ENCODE data around the gene FPR1. TPM values are rescaled to one million over a fixed set of nuclear protein-coding genes. Genes with fewer than 3 reads are reported as not detected.

The FPR1 gene
- polyA plus RNA-seq, 3 donors = 372 to 1,265 (median 991) TPM

- peaks cover 28% of the 10 kb centered on the region for H3K4me1 Mint-ChIP-seq
- intact Hi-C loops (cut with micrococcal nuclease) = no loop called here
- TF ChIP-seq CTCF (IDR thresholded peaks at IDR 0.05) = no peak
These were observed 38.1 kb downstream of the FPR1 start for GRCh38 chr19:51713319-51714285.

GRCh38 chr19:51712461-51713081 is 39.1 kb downstream of the FPR1 start:
- Histone ChIP-seq H2AFZ (ENCODE audit: insufficient read depth, low read depth, low read length, poor library complexity, severe bottlenecking) (no peak overlapping the region), H3K27ac (ENCODE audit: low read depth in 1 of 2, low read length in 2 of 2) (no peak overlapping the region), H3K79me2 (ENCODE audit: insufficient read depth, low read length) (no peaks in the 10 kb centered on the region), H3K4me3 (replicated peaks in 1 of 3; ENCODE audit: low read depth in 2 of 3, low read length in 3 of 3) (no peak overlapping the region), H3K4me2 (replicated peaks; ENCODE audit: extremely low read depth, low read length, poor library complexity, severe bottlenecking) (no peak overlapping the region), H3K27me3 (ENCODE audit: control insufficient read depth in 2 of 2, insufficient read depth in 2 of 2, low read length in 2 of 2) (peaks cover 2 to 19% of the 10 kb centered on the region in 2 donors), H3K4me1 (ENCODE audit: control insufficient read depth in 1 of 2, insufficient read depth in 2 of 2, low read length in 2 of 2) (peaks cover 19 to 25% of the 10 kb centered on the region in 2 donors), H3K9me3 (replicated peaks in 1 of 2; ENCODE audit: control insufficient read depth in 1 of 2, insufficient read depth in 1 of 2, low read length in 2 of 2) (no peaks in the 10 kb centered on the region), H4K20me1 (ENCODE audit: insufficient read depth, low read length) (no peaks in the 10 kb centered on the region), H3K9ac (ENCODE audit: insufficient read depth, low read length, poor library complexity, severe bottlenecking) (no peak overlapping the region), H3K36me3 (replicated peaks in 1 of 2; ENCODE audit: control insufficient read depth in 1 of 2, insufficient read depth in 2 of 2, low read length in 2 of 2) (peaks cover 0 to under 1% of the 10 kb centered on the region in 2 donors)
- H3K4me1 Mint-ChIP-seq = peaks cover 28% of the 10 kb centered on the region
- H3K4me3 Mint-ChIP-seq = peak overlapping the region; percentile 28 to 78
- intact Hi-C loops (cut with micrococcal nuclease) = no loop called here
- 95% methylated on average over 3 of the region's 9 CpGs for WGBS (ENCODE audit: insufficient coverage)
- H3K27me3 Mint-ChIP-seq (ENCODE audit: low read depth in 3 of 3) = peaks cover 24 to 52% (median 37%) of the 10 kb centered on the region in 3 donors
- TF ChIP-seq CTCF (IDR thresholded peaks at IDR 0.05) = peak; percentile 29
- H3K27ac Mint-ChIP-seq = no peak overlapping the region
- H3K36me3 Mint-ChIP-seq = peaks cover 8 to 12% of the 10 kb centered on the region in 2 donors
- H3K9me3 Mint-ChIP-seq = peaks cover 0 to 13% (median 3%) of the 10 kb centered on the region in 7 donors
- peak in 2 of 3 donors; percentile 53 to 55 for DNase-seq

More at GRCh38 chr19:51713319-51714285, 38.1 kb downstream of the FPR1 start:
- H3K27ac Mint-ChIP-seq = no peak overlapping the region
- H3K4me2 ChIP-seq (replicated peaks; ENCODE audit: extremely low read depth, low read length, poor library complexity, severe bottlenecking) = no peak overlapping the region
- no peaks in the 10 kb centered on the region for H3K79me2 ChIP-seq (ENCODE audit: insufficient read depth, low read length)
- no peak overlapping the region for H2AFZ ChIP-seq (ENCODE audit: insufficient read depth, low read depth, low read length, poor library complexity, severe bottlenecking)
- no peak overlapping the region for H3K4me3 ChIP-seq (replicated peaks in 1 of 3; ENCODE audit: low read depth in 2 of 3, low read length in 3 of 3)
- H3K36me3 Mint-ChIP-seq = peaks cover 3 to 10% of the 10 kb centered on the region in 2 donors
- no peak overlapping the region for H3K27ac ChIP-seq (ENCODE audit: low read depth in 1 of 2, low read length in 2 of 2)
- no peaks in the 10 kb centered on the region for H3K36me3 ChIP-seq (replicated peaks in 1 of 2; ENCODE audit: control insufficient read depth in 1 of 2, insufficient read depth in 2 of 2, low read length in 2 of 2)
- DNase-seq = no peak
- 95% methylated on average over 72 of the region's 74 CpGs for WGBS (ENCODE audit: insufficient coverage)
- no peak overlapping the region for H3K9ac ChIP-seq (ENCODE audit: insufficient read depth, low read length, poor library complexity, severe bottlenecking)
- H3K27me3 ChIP-seq (ENCODE audit: control insufficient read depth in 2 of 2, insufficient read depth in 2 of 2, low read length in 2 of 2) = peaks cover 12 to 30% of the 10 kb centered on the region in 2 donors
- peaks cover 34 to 61% (median 45%) of the 10 kb centered on the region in 3 donors for H3K27me3 Mint-ChIP-seq (ENCODE audit: low read depth in 3 of 3)
- H4K20me1 ChIP-seq (ENCODE audit: insufficient read depth, low read length) = no peaks in the 10 kb centered on the region
- H3K4me3 Mint-ChIP-seq = no peak overlapping the region
- no peaks in the 10 kb centered on the region for H3K9me3 ChIP-seq (replicated peaks in 1 of 2; ENCODE audit: control insufficient read depth in 1 of 2, insufficient read depth in 1 of 2, low read length in 2 of 2)
- peaks cover 19 to 25% of the 10 kb centered on the region in 2 donors for H3K4me1 ChIP-seq (ENCODE audit: control insufficient read depth in 1 of 2, insufficient read depth in 2 of 2, low read length in 2 of 2)
- peaks cover 2 to 19% (median 8%) of the 10 kb centered on the region in 7 donors for H3K9me3 Mint-ChIP-seq
